ENCODE measurements around the gene MEIS2.

The MEIS2 gene

DNA sequence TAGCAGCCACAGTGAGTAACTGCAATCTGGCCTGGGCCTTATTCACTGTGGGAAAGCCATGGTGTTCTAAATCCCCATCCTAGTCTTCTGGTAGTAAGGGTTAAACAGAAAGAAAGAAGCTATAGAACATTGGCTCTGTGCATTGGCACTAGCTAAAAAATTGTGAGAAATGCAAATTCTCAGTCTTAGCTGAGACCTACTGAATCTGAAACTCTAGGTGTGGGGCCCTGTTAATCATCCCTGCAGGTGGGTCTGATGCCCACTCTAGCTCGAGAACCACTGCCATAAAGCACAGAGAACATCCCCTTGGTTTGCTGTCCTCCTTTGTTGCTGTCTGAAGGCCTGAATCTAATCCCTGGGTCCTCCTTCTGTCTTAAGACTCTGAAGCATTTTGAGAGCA is 59.3 kb downstream of the MEIS2 start:
- DNase-seq (ENCODE audit: low read depth in 2 of 2), result no peak

DNA sequence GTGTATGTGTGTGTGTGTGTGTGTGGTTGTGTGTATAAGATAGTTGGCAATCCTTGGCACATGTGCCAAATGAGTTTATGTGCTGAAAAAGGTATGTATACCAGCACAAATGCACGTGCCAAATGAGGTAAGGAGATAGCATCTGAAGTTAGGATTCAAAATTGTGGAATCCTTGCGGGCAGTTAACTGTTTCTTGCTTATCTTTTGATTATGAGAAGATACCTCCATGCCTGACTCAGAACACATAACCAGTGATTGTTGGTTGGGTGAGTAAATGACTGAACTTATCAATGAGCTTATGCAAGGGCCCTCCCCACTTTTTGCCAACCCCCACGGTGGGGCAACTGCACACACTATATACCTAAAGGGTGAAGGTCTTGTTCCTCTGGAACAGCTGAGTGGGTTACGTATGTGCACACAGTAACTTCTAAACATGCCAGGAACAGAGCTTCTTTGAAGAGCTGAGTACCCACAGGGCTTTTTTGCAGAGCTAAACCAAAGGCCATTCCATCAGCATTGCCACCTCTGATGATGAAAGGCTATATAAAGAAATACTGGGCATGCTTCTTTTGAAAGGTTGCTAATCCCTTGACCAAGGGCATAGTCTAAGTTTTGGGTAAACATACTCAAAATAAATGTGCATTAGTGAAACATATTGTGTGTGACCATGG is 60.1 kb downstream of the MEIS2 start:
- DNase-seq (ENCODE audit: low read depth in 2 of 2), result no peak

DNA sequence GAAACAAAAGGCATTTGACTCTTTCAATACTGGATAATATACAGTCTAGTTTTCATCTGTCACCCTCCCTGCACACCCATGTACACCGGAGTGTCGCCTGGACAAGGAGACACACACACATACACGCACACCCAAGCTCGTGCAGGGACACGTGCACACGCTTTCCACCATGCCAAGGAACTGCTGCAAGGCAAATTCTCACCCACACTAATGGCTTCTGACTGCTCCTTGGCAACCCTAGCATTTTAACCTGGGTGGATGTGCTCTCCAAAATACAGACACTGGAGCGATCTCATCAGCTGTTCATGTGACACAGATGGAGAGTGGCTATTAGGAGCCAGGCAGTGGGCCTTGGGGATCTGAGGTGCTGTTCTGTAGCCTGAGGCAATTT is 61.6 kb downstream of the MEIS2 start:
- no peak for DNase-seq (ENCODE audit: low read depth in 2 of 2)

DNA sequence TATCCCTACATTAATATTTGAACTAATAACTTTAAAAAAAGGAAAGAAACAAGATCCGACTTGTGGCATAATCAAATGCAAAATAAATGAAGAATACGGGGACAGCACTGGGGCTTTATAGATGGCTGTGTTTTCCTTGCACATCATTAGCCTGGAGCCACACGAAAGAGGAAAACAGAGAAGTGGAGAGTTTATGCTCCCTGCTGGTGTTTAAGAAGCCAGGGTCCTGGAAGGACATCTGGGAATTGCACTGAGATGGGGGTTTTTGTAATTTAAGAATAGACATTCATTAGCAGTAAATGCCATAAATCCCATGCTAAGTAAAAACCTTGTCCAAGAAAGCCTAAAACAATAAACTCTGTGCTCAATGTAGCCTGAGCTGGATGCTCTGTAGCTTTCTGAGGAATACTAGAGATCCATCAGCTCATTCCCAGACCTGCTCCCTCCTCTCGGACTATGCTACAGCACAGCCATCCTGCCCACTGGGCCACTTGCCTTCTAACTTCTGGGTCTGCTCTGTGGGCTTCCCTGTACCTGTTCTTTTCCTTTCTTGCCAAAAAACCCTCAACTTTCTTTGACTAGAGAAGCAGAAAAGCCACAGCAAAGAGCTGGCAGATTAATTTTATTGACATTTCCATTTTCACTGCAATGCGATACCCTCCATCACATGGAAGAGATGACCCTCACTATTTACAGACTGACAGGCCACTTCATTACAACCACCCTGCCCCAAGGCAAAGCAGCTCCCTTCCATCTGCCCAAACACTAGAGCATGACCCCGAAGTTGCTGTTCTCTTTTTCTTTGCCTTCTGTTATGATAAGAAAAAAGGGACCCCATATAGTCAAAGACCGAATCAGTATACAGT is 62.3 kb downstream of the MEIS2 start:
- DNase-seq (ENCODE audit: low read depth in 2 of 2), result no peak

DNA sequence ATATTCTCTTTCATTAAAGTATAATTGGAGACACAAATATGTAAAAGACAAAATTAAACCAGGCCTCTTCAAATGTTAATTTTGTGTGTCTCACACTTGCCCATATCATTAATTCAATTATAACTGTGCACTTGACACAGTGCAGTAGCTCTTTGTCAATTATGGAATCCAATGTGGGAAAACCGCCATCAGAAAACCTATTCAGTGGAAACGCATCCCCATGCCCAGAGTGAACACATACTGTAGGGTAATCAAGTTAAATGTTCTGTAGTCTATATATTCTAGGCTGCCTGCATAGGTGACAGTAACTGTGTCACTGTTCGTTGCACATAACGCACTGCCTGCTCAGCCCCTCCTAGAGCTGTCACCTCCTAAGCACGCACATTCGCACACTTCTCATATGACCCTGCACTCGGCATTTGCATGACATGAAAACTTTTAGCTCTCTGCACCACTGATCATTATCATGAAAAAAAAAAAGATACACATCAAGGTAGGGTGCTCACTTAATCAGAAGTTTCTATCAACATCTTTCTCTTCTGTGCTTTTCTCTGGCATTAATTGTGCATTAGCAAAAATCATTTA is 63.2 kb downstream of the MEIS2 start:
- no peak for DNase-seq (ENCODE audit: low read depth in 2 of 2)

DNA sequence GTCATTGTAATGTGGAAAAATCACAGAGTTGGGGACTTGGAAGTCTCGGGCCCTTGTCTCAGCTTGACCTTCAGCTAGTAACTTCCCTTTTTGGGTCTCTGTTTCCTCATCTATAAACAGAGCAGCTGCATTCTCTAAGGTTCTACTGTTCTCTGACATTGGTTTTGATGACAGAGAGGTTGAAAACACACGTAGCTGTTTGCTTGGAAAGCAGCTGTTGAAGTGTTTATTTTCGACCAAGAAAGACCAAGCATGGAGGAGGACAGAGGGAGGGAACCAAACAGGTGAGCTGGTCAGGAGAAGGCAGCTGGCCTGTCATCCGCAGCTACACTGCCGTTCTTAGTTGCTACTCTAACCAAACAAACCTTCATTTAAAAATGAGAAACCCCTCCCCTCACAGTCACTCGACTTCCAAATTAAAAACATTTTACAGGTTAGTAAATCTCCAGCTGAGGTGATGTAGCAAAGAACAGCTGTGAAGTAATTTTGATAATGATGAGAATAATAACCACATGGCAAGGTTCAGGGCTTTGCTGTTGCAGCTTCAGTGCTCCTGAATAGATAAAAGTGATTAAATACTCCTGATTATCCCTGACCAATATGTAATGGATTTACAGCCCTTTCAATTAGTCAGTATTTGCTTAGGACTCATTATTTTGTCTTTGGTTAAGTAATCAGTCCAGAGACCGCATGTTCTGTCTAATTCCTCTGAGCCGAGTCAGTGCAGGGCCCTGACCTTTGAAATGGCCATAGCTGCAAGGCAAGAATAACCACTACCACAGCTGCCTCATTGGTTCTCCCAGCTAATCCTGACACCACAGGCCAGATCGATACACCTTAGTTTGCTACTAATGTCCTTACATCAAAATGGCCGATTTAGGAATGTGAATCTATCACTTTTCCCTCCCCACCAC is 65.3 kb downstream of the MEIS2 start:
- no peak for DNase-seq (ENCODE audit: low read depth in 2 of 2)

DNA sequence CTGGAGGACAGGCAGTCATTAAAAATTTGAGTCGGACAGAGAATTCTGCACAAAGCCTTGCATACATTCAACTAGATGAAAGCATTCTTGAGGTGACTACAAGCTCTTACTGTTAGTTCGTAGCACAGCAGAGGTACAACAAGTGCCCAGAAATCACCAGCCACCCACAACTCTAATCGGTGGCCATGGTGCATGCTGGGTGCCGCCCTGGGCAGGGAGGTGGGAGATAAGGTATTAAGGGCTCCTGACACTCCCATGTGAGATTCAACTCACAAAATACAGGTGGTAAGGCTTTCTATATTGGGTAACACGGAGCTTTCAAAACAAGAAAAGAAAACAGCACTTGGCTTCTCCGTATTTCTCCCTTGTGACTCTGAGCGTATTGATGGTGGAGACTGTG is 66.0 kb downstream of the MEIS2 start:
- DNase-seq (ENCODE audit: low read depth in 2 of 2), result no peak

DNA sequence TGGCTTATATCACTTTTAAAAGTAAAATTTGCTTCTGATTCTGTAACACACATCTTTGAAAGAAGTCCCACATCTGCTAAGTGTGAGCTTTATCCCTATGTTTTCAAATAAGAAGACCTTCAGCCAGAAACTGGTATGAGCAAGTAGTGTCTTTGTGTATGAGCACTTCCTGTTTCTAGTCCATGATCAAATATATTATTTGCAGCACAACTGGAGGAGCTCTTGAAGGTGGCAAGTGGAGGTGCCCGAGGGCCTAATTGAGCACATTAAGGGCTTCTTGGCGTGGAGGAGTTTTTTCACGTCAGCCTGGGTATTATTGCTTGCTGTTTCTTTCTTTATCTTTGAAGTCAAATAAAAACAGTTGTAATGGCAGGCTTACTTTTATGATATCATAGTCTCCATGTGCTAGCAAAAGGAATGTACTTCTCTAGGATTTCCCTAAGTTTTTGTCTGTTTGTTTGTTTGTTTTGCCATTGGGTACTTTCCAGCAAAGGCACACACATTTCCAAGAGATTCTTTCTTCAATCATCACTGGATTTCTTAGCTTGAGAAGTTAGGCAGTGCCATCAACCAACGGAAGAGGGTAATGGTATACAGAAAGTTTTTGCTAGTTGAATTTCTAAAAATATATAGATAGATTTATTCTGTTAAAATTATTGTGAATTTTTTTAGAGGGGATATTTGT is 68.1 kb downstream of the MEIS2 start:
- DNase-seq (ENCODE audit: low read depth in 2 of 2), result no peak

DNA sequence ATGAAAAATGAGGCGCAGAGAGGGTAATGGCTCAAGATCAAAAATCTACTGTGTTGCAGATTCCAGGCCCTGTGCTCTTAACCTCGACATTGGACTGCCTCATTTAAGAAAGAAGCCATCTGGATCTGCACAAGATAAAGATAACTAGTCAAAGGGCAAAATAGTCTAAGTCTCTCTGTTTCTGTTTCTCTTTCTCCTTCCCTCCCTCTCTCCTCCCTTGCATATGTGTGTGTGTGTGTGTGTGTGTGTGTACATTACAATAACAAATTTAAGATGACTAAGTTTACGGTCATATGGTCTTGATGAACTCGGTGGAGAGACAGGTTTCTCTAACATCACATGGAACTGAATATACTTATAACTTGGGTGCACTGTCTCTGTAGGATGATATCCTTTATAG is 69.2 kb downstream of the MEIS2 start:
- DNase-seq (ENCODE audit: low read depth in 2 of 2), result no peak

DNA sequence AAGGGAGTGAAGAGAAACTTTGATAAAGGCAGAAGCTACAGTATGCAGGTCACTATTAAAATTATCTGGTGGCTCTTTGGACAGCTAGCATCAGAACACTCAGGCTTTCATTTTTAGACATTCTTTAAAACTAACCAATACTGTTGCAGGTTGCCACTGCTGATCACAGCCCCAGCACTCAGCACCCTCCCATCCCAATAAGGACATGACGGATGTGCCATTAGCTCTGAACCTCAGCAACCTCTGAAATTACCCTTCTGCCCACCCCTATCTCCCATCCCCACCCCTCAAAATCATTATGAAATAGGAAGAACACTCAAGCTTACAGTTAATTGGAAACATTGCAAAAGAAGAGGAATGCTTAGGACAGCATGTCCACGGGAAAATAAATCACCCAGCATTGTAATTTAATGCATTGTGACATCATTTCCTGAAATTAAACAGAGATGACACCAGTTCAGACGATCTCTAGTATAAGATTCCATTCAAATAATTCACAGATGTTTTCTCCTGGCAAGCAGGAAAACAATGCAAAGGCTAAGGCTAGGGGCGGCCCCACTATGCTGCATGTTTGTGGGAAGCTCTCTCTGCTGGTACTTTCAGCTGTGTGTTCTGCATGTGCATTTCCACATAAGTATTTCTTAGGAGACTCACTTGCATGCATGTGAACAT is 71.6 kb downstream of the MEIS2 start:
- DNase-seq (ENCODE audit: low read depth in 2 of 2), result no peak

DNA sequence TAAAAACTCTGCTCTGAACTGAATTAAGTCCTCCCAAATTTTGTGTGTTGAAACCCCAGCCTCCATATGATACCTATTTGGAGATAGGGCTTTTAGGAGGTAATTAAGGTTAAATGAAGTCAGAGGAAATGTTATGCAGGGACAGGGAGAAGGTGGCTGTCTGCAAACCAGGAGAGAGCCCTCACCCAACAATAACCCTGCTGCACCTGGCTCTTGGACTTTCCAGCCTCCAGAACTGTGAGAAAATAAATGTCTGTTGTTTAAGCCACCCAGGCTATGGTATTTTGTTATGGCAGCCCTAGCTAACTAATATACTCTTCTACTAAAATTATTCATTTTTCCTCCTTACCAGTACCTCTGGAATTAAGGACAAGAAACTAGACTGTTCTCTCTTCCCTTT is 79.5 kb downstream of the MEIS2 start:
- DNase-seq (ENCODE audit: low read depth in 2 of 2), result no peak

DNA sequence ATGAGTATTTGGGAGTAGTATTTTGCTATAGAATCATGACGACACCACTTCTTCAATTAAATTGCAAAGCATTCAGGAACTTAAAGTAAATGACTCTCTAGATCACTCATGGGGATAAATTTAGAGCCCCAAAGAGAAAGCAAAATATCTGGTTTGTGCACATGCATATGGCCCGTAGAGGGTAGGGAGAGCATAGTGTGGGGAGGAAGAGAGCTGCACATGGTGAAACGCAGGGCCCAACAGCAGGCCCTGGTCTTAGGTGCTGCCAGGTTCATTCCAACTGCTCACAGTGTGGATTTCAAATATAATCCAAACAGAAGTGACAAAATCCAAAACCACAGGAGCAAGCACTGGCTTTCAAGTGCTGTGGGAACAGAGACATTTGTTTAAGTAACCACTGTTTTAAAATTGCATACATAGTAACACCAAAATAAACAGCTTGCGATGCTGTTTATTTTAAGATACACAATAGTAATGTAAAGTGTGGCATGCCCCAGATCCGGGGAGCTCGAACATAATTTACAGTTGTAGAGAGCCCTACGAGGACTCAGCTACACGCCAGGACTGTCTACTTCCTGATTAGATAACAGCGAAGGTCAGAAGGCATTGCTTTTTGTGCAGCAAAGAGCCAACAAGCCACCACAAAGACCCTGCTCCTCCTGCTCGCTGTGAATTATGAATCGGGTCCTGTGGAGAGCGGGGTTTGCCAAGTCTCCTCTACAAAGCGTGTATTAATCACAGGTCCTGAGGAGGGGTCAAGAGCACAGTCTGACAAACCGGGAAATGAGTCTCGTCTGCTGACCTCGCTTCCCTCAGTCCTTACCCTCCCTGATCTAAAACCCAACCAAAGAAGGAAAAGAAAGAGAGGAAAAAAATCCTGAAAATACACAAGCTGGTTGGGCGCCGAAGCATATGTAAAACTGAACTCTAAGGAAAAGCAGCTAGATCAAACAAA is 80.6 kb downstream of the MEIS2 start:
- DNase-seq (ENCODE audit: low read depth in 2 of 2), result no peak

DNA sequence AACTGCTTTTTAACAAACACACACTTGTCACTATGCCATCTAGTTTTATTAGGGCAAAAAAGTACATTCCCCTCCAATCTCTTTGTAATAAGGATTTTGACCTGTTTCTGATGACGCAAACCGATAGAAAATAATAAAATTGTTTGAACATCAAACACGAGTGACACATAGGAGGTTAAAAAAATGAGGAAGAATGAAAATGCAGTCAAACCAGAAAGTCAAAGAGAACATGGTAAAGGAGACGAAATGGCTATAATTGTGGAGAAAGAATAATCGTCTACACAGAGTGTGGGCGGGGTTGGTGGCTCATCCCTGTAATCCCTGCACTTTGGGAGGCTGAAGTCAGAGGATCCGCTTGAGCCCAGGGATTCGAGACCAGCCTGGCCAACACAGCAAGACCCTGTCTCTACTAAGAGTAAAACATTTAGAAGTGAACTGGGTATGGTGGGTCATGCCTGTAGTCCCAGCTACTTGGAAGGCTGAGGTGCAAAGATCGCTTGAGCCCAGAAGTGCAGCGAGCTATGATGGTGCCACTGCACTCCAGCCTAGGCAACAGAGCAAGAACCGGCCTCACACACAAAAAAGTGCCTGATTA is 83.2 kb downstream of the MEIS2 start:
- no peak for DNase-seq (ENCODE audit: low read depth in 2 of 2)

DNA sequence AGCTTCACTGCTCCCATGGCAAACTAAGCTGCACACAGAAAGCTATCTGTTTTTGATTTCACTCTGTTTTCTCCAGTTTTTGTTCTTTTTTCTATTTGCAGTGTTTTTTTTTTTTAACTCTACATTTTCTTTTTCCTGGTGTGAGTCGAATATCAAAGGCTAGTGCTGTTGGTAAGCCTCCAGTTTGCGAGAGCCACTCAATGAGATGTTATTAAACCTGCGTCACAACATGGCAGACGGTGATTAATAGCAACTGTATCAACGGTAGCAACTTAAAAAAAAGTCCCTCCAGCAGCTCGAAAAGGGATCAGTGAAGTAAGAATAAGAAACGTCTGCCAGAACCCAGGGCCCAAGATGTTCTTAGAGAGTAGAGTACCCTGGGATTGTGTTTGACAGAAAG is 84.1 kb downstream of the MEIS2 start:
- DNase-seq (ENCODE audit: low read depth in 2 of 2), result no peak

DNA sequence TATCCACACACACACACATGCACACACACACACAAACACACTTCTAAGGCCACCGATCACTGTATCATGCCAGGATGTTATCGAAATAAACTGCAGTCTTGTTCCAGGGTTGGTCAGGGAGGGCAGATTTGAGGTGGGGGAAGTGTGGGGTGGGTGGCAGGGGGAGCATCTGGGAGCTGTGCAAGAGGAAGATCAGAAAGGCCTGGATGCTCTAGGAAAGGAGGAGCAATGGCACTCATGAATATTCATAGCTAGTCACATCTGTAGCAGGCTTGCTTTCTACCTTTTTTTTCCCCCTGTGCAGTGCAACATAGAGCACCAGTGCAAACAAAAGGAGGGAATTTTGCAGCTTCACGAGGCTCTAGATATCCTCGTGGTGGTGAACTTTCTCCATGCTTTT is 84.9 kb downstream of the MEIS2 start:
- no peak for DNase-seq (ENCODE audit: low read depth in 2 of 2)

DNA sequence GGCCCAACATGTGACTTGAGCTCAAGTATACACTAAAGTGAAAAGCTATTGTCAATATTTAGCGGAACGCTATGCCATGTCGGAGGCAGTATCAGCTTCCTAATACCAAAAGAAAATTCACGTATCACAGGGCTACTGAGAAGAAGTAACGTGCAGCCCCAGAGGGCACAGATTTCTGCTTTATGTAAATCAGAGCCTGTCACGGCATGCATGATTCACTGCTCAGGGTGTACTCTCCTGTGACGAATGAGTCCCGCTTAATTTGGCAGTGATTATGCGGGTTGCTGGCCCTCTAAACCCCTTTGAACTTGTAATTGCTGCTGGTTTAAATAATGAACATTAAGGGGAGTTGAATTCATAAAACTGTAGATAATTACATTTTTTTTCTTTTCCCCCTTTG is 85.3 kb downstream of the MEIS2 start:
- no peak for DNase-seq (ENCODE audit: low read depth in 2 of 2)

DNA sequence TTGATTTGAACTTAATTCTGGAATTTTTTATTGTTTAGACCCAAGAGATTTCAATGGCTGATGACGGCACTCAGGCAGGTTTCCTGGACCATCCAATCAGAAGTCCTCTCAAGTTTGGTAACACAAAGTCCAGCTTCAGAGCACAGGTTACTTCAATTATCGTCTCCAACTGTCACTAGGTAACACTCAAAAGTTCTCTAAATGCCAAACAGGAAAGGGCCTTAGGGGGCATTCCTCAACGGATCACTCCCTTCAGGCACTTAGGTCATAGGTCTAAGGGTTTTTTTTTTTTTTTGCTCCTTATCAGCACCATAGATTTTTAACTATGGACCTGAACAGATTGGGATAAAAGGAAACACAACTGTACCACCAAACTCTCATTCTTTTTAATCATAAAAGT is 85.8 kb downstream of the MEIS2 start:
- DNase-seq (ENCODE audit: low read depth in 2 of 2), result no peak

DNA sequence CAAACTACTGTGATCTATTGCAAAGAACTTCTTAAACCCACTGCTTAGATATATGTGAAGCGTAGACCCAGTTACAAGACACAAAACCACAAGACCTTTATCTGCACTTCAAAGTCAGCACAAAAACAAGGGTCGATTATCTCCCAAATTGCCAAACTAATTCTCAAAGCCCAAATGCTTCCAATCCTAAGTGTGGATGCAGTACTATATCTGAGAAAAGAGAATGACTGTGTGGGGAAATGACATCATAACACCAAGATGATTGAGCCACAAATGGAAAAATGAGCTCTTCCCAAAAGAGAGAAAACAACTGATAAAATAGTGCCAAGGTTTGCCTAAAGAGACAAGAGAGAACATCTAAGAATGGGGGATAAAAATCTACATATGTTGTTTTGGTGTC is 86.2 kb downstream of the MEIS2 start:
- DNase-seq (ENCODE audit: low read depth in 2 of 2), result no peak

DNA sequence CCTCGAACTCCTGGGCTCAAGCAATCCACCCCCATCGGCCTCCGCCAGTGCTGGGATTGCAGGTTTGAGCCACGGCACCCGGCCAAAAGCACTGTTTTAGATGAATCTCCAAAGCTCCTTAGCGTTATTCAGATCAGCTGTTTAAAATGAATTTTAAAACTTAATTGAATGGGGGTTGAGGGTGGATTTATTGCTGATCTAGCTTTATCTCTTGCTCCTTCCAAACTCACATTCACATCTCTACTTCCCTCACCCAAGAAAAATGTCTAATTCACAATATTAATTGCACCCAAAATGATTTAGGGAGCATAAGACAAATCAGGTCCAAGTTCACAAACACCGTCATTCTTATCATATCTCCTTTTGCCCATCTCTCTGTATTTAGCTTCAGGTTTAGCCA is 89.8 kb downstream of the MEIS2 start:
- DNase-seq (ENCODE audit: low read depth in 2 of 2), result no peak
